LNCaP clone FGC (cell line): ENCODE data around the gene PHLPP2.
"Not testable (repeated sequence)": the region's sequence is repeated elsewhere in the genome, so short reads cannot be mapped to it uniquely, and the experiment has no call there.

Experiments used
- DNase-seq: peaks from one replicate; pipeline ENCODE4 v3.0.0-alpha.2; 2011; ENCODE audit warnings: low read depth
- H3K4me3 ChIP-seq: 2 replicates; pipeline ENCODE4 v1.5.1; 2011; ENCODE audit warnings: mild to moderate bottlenecking, low read depth, low read length, control low read depth
- CTCF ChIP-seq: IDR thresholded peaks from 2 replicates; pipeline ENCODE4 v1.5.1; 2012; ENCODE audit warnings: mild to moderate bottlenecking; ENCODE audit not compliant: control insufficient read depth, insufficient read depth; ENCODE audit errors: extremely low read depth

Gene PHLPP2

GRCh38 chr16:71609066-71609465, 115.4 kb downstream of the PHLPP2 start:
- no peak overlapping the region for H3K4me3 ChIP-seq
- TF ChIP-seq CTCF = no peak
- no peak for DNase-seq

GRCh38 chr16:71600822-71601221, 123.7 kb downstream of the PHLPP2 start:
- no peak for TF ChIP-seq CTCF
- DNase-seq = no peak
- no peak overlapping the region for H3K4me3 ChIP-seq

- not testable (repeated sequence) for H3K4me3 ChIP-seq, DNase-seq
These were observed 126.1 kb downstream of the PHLPP2 start for GRCh38 chr16:71598426-71598825.

GRCh38 chr16:71595340-71595826, 129.1 kb downstream of the PHLPP2 start:
- not testable (repeated sequence) for H3K4me3 ChIP-seq
- peak; percentile 14 for DNase-seq
